Renal cortical epithelial cell (primary cell): ENCODE data around the gene ACTR3C. TPM values are rescaled to one million over a fixed set of nuclear protein-coding genes. Genes with fewer than 3 reads are reported as not detected.
"Not testable (repeated sequence)": the region's sequence is repeated elsewhere in the genome, so short reads cannot be mapped to it uniquely, and the experiment has no call there.

ENCODE experiments used
- DNase-seq: peaks from one replicate; pipeline ENCODE4 v3.0.0-alpha.2; 2011; ENCODE audit warnings: low read depth
- total RNA-seq: library from RNA; depleted of rRNA; stranded (reverse); fragments of >200 nt; gene quantifications from 2 replicates; pipeline ENCODE4 v1.2.3, GENCODE V29; 2014

Gene ACTR3C
- total RNA-seq, 1 donor from 2014 or later, result 81.8 TPM

DNA sequence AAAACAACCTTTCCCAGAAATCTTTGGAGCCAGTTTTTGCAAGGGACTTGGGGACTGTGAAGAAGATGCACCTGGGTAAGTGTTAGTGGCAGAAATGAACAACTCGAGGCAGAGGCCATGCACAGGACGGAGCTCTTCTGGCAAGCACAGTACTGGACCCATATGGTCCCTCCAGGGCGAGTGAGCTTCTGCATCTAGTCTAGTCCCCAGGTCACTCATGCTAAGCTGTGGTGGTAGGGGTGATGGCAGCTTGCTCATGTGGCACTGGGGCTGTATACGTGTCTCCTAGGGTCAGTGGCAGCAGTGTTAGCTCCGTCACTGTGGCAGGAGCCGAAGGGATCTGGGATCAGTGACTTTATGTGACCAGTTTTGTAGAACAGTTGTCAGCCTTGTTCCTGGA, 9.5 kb downstream of the ACTR3C start:
- no peak for DNase-seq

DNA sequence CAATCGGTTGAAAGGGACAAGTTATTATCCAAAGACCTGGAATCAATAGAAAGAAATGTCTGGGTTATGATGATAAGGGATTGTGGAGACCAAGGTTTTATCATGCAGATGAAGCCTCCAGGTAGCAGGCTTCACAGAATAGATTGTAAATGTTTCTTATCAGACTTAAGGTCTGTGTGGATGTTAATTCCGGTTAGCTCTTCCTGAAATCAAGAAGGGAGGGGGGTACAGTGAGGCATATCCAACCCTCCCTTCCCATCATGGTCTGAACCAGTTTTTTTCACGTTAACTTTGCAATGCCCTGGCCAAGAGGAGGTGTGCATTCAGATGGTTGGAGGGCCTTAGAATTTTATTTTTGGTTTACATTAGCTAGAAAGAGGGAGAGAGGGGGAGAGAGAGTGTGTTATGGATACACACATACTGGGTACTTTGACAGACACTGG, 10.0 kb downstream of the ACTR3C start:
- no peak for DNase-seq

DNA sequence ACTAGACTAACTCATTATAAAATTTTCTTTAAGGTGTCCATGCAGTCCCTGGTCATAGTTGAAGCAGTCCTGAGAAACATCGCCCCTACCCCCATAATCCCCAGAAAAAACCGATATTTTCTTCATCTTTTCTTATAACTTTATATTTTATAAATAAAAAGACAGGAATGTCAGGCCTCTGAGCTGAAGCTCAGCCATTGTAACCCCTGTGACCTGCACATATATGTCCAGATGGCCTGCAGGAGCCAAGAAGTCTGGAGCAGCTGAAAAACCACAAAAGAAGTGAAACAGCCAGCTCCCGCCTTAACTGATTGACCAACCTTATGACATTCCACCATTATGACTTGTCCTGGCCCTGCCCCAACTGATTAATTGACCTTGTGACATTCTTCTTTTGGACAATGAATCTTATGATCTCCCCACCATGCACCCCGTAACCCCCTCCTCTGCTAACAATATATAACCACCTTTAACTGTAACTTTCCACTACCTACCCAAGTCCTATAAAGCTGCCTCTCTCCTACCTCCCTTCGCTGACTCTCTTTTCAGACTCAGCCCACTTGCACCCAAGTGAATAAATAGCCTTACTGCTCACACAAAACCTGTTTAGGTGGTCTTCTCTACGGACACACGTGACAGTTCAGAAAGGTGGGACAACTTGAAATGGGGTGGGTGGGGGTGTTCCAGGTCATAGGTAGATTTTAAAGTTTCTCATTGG, 10.5 kb downstream of the ACTR3C start:
- DNase-seq, result peak; percentile 86

DNA sequence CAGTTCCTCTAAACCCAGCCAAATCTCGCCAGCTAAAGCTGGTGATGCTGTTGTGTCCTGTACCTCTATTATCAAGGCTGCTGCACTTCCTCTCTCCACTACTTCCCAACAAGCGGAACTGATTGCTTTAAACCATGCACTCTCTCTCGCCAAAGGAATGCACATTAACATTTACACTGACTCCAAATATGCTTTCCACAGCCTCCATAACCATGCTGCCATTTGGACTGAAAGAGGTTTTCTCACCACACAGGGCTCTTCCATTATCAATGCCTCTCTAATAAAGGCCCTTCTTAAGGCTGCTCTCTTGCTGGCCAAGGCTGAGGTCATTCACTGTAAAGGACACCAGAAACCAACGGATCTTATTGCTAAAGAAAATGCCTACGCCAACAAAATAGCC, 11.6 kb downstream of the ACTR3C start:
- DNase-seq, result peak; percentile 66

DNA sequence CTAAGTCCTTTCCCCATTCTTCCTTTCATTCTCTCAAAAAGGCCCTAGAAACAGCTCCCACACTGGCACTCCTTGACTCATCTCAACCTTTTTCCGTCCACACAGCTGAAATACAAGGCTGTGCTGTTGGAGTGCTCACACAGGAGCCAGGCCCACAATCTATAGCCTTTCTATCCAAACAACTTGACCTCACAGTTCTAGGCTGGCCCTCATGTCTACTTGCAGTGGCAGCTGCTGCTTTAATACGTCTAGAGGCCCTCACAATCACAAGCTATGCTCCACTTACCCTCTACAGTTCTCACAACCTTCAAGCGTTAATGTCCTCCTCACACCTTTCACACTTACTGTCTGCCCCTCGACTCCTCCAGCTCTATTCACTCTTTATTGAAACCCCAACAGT, 12.2 kb downstream of the ACTR3C start:
- DNase-seq, result no peak

DNA sequence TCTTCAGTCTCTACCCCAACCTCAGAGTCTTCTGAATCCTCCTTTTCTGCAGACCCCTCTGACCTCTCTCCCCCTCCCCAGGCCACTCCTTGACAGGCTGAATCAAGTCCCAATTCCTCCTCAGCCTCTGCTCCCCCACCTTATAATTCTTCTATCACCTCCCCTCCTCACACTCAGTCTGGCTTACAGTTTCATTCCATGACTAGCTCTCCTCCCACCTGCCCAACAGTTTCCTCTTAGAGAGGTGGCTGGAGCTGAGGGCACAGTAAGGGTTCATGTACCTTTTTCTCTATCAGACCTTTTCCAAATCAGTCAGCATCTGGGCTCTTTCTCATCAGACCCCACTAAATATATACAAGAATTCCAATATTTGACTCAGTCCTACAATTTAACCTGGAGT, 14.8 kb downstream of the ACTR3C start:
- DNase-seq, result no peak

DNA sequence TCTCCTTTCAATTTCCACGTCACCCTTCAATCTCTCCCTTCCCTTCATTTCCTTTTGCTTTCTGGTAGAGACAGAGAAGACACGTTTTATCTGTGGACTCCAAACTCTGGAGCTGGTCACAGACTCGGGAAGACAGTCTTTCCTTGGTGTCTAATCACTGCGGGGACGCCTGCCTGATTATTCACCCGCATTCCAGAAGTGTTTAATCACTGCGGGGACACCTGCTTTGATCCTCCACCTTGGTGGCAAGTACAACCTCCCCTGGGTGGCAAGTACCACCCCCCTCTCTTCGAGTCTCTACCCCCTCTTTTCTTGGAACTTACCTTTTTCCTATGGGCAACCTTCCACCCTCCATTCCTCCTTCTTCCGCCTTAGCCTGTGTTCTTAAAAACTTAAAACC, 15.4 kb downstream of the ACTR3C start:
- no peak for DNase-seq

DNA sequence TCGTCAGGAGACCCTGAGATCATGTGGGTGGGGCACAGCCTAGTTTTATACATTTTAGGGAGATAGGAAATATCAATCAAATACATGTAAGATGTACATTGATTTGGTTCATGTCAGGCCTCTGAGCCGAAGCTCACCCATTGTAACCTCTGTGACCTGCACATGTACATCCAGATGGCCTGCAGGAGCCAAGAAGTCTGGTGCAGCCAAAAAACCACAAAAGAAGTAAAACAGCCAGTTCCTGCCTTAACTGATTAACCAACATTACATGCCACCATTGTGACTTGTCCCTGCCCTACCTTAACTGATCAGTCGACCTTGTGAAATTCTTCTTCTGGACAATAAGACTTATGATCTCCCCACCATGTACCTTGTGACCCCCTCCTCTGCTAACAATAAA, 16.2 kb downstream of the ACTR3C start:
- DNase-seq, result peak; percentile 58

DNA sequence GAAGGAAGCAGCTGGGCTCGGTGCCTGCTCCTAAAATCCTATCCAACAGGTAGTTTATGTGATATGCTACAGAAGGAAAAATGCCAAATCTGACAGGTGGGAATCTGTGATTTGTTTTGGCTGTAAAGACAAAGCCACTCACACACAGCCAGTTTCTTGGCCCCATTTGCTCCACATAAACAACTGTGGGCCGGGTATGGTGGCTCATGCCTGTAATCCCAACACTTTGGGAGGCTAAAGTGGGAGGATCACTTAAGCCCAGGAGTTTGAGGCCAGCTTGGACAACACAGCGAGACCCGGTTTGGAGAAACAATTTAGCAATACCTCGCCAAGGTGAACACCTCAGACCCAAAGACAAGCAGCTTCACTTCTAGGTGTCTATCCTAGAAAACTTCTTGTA, 17.0 kb downstream of the ACTR3C start:
- DNase-seq, result not testable (repeated sequence)

DNA sequence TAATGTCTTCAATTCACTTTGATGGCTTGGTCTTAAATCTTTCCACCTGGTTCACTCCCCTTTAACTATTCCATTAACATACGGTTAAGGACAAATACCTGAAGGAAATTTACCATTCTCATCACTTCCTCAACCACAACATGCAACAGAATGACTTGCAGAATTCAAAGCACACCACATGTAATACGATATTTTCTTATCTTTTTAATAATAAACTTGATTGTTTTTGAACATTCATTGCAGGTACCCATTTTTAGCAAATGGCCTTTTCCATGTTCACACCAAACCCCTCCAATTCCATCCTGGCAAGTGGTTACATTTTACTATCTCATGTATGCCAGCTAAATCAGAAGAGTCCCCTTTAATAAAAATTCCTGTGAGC, 17.5 kb downstream of the ACTR3C start:
- DNase-seq, result not testable (repeated sequence)

DNA sequence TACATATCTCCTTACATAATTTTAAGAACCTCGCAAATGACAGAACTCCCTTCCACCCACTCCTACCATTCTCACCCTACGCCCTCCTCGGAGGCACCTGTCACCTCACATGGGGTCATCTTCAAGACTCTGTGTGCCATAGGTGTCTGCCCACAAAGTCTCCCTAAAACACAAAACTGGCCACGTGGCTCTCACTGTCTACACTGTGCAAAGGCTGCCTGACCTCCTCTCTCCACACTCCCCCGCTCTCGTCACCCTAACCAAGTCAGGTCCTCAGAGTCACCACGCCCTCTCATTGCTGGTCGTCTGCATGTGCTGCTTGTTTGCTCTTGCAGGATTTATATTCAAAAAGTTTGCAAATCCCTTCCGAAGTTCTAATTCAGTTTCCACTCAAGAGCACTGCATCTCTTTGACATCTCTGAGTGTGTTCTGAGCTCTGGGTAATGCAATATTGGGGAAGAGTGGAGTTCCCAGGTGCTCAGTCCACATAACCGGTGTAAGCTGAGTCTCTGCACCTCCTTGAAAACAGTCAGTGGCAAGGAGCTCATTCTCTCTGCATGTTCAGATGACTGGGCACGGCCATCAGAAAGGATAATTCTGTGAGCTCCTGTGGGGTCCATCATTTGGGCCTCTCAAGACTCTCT, 18.0 kb downstream of the ACTR3C start:
- DNase-seq, result not testable (repeated sequence)

DNA sequence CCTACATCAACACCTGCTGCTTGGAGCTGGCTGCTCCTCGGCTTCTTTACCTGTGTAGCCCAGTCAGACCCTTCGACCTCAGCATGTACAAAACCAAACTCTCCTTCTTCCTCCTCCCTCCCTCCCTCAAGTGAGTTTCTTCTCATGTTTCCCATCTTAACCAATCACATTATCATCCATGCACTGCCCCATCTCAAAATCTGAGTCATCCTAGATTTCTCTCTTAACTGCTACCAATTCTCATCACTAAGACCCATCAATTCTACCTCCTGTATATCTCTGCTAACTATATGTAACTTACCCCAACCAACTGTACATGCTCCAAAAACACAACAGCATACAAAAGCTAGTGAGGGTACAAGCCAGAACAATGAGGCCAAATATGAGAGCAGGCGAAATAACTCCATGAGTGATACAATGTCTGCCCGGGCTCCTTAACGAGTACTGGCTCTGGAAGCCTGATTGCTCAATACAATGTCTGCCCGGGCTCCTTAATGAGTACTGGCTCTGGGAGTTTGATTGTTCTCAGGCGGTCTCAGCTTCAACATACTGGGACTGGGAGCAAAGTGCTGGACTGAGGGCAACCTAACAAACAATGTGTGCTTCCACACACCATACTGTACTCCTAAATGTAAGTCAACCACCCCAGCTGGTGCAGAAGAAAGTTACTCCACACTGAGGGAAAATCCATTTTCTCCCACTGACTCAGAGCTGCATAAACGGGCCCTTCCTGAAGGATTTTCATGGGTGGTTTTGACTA, 18.7 kb downstream of the ACTR3C start:
- DNase-seq, result not testable (repeated sequence)

DNA sequence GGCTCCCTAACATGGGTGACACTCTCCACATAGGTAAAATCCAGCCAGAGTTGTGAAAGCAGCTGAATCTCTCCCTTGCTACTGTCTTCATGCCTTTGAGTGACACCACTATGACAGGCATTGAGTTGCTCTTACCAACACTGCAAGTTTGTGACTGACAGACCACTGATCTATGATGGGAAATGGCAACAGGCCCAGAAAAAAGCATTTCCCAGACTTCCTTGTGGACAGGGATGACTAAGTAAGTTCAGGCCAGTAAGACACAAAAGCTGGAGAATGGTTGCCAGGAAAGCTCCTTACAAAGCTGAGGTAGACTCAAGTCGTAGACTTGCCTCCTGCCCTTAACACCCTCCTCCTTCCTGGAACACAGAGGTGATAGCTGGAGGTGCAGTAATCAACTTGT, 20.4 kb downstream of the ACTR3C start:
- peak; percentile 96 for DNase-seq

DNA sequence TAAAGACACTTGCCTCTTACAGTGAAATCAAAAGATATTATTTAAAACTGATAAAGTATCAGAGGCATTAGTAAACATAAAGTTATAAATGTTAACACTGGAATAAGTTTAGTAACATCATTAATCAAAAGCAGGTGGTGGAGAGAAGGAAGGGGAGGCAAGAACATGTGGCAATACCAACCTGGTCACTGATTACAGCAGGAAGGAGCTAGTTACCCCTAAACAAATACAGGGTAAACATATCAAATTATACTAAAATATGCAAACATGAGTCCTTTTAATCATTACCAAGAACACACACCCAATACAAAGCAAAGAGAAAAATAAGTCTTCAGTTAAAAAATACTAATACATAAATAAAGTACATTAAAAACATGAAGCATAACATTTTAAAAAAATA, 25.4 kb downstream of the ACTR3C start:
- peak; percentile 45 for DNase-seq

DNA sequence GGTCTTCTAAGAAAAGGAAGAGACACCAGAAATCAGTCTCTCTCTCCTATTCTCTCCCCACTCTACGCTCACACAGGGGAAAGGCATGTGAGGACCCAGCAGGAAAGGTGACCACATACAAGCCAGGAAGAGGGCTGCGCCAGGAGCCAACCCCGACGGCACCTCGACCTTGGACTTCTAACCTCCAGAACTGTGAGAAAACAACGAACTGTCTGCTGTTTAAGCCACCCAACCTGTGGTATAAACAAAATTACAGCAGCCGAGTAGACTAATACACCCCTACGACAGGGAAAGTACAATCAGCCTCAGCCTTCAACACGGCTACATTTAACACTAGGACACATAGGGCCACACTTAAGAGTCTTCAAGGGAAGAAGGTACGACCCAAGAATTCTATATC, 26.5 kb downstream of the ACTR3C start:
- not testable (repeated sequence) for DNase-seq

DNA sequence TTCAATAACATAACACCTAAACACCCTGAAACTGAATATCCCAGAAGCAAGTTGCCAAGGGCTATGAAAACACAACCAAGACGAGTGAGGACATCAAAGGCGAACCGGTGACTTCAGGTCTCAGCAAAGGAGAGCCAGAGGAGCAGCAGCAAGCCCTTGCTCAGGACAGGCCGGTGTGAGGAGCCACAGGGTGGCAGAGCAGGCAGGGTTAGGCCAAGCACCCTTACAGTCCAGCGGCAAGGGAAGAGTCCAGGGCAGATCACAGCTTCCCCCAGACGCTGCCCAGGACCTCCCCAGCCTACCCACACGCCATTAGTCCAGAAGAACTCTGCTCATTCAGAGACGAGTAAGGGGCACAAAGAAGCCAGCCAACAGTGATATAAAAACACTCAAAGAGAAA, 27.7 kb downstream of the ACTR3C start:
- not testable (repeated sequence) for DNase-seq

DNA sequence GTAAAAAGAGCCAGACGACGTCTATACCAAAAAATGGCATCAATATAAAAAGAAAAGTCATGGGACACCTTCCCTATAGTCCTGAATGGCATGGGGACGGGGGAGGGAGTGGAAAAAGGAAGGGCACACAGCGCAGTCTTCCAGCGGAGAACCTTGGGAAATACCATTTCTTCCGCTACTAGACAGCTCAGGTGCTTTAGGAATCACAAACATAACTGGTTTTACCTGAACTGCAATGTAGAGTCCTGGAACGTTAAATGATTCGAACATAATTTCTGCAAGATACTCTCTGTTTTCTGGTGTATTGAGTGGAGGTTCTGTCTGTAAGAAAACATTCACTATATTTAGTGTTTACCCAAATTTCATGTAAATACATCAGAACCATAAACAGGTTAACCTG, 28.3 kb downstream of the ACTR3C start:
- not testable (repeated sequence) for DNase-seq

DNA sequence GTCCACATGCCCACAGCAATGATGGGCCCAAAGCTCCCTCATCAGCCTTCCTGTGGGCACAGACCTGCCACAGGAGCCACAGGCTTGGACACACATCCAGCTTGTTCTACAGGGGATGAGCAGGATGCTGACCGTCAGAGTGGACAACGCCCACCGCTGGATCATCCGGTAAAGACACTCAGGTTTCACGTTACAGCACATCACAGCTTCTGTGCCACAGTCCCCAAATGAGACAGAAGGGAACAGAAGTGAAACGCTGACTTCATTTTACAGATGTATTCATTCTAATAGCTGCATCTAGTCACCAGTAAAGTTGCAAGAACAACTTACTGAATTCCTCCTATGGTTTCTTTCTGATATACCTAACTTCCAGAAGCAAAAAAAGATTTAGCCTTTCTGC, 33.0 kb downstream of the ACTR3C start:
- not testable (repeated sequence) for DNase-seq

DNA sequence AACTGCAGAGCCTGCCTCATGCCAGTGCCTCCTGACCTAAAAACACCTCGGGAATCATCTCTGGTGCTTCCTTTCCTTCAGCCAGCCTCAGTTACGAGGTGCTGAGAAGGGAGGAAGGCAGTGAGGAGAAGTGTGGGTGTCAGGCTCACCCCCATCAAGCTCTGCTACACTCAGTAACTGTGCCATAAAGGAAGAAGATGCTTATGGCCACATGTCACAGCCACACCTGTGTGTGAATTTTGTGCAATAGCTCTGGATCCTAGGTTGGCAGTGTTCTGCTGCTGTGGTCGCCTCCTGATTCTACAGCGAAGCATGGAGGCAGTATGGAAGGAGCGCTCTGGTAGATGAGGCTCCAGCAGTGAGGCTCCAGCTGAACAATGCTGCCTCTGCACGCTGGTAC, 34.5 kb downstream of the ACTR3C start:
- not testable (repeated sequence) for DNase-seq

DNA sequence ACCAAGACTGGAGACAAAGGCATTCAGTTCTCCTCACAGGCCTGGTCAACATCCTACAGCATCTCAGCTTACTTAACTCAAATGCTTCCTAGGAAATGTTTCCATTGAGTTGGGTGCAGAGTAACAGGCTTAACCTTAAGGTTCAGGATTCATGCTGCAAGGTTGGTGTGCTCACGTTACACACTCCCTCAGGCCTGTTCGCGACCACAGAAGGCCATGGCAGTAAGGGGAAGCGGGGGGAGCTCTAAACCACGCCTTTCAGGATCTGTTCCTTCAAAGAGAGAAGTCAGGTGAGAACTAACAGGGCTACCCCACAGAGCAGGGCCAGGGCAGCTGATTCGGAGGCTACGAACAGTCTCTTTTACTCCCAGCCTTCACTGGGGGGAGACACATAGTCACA, 35.5 kb downstream of the ACTR3C start:
- DNase-seq, result not testable (repeated sequence)

DNA sequence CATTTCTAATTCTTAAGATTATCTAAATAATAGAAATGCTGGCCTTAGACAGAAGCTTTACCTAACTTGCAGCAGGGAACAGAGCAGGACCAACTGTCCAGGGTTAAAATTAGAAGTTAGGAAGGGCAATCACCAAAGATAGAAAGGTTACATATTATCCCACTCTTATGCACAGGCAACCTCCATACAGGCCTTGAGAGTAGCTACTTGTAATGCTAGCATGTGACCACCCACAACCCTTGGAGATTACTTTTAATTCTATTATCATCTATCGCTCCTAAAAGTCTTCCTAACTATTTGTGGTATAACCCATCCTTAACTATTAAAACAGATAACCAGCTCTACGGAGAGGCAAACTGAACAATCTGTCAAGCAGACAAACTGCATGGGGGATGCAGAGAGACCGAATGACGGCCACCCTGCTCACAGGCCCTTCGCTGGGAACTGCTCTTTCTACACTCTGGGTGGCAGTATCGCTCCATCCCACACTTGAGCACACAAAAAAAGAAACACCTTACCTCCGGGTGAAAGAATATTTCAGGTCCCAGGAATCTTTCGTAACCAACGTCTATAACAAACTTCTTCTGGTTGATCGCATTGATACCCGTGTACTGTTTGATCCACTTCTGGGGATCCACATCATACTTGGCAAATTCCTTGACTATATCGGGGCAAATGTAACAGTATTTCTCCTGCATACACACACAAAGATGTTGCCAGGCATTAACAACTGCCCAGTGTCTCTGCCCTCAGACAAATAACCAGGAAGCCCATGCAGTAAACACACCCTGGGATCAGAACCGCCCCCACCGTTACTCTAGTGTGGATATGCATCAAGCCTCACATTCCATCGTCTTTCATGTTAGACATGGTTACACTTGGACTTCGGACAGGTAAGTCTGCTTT, 37.2 kb downstream of the ACTR3C start:
- DNase-seq, result peak; percentile 10

DNA sequence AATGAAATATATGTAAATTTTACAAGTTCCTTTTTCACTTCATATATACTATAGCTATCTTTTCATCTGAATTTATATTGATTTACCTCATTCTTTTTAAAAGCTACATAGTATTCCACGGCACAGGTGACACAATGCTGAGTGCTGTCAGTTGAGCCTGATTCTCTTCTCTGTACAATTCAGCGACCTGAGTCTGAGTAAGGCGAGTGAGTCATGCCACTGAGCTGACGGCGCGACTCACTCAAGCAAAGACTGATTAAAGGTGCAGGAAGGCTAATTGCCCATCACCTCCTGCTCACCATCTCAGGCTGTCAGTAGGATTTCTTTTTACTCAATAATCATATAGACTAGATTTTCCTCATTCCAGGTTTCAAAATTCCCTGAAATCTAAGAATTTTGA, 39.7 kb downstream of the ACTR3C start:
- peak; percentile 13 for DNase-seq
